Esophagus muscularis mucosa (tissue), 4 donors: Measurements from ENCODE around the gene LRMDA.

Experiments used
- CTCF ChIP-seq, 3 experiments: fragments of 200-600 bp in 2 of 3; fragments of 450-650 bp in 1 of 3; sonication (generic) in 2 of 3; IDR thresholded peaks; one replicate each; pipeline ENCODE4 v1.5.1; 2017 to 2019; ENCODE audit warnings: antibody characterized with exemption in 3 of 3, mild to moderate bottlenecking in 2 of 3, moderate library complexity in 1 of 3
- EP300 ChIP-seq: sonication (generic); formaldehyde crosslinking; IDR thresholded peaks from one replicate; pipeline ENCODE4 v1.6.1; 2017; ENCODE audit warnings: antibody characterized with exemption
- POLR2A ChIP-seq: fragments of 450-650 bp; IDR thresholded peaks from one replicate; pipeline ENCODE4 v1.6.1; 2017; ENCODE audit warnings: antibody characterized with exemption, moderate library complexity, mild to moderate bottlenecking, low read depth
- POLR2AphosphoS5 ChIP-seq, 2 donors: sonication (generic); formaldehyde crosslinking; IDR thresholded peaks; one replicate each; pipeline ENCODE4 v1.6.1; 2017; ENCODE audit warnings: antibody characterized with exemption in 2 of 2

- no peak for TF ChIP-seq EP300
- TF ChIP-seq CTCF (IDR thresholded peaks at IDR 0.05) = no peak
- no peak for TF ChIP-seq POLR2A
- TF ChIP-seq POLR2AphosphoS5 (IDR thresholded peaks at IDR 0.05) = no peak
Measured at GRCh38 chr10:75828413-75828812, 397.0 kb downstream of the LRMDA start.
